Vagina (tissue), 2 donors: ENCODE measurements around the gene RYR2. TPM values are rescaled to one million over a fixed set of nuclear protein-coding genes. Genes with fewer than 3 reads are reported as not detected.
"Not testable (repeated sequence)": the region's sequence is repeated elsewhere in the genome, so short reads cannot be mapped to it uniquely, and the experiment has no call there.

Experiments used
- DNase-seq, 2 donors: peaks; one replicate each; pipeline ENCODE4 v3.0.0-alpha.2; 2017; ENCODE audit errors: extremely low spot score in 2 of 2
- H3K27ac ChIP-seq: fragments of 200-600 bp; sonication (generic); one replicate; pipeline ENCODE4 v1.5.1; 2019
- H3K27me3 ChIP-seq: fragments of 200-600 bp; sonication (generic); one replicate; pipeline ENCODE4 v1.5.1; 2019
- H3K36me3 ChIP-seq, 2 donors: fragments of 200-600 bp; sonication (generic); one replicate each; pipeline ENCODE4 v1.5.1; 2017 to 2019
- H3K4me1 ChIP-seq: fragments of 200-600 bp; sonication (generic); one replicate; pipeline ENCODE4 v1.5.1; 2019
- H3K4me3 ChIP-seq, 2 donors: fragments of 200-600 bp; sonication (generic); 1 replicate in 1 of 2; 2 replicates in 1 of 2; pipeline ENCODE4 v1.5.1; 2016 to 2019
- H3K9me3 ChIP-seq: fragments of 200-600 bp; sonication (generic); one replicate; pipeline ENCODE4 v1.5.1; 2019
- POLR2A ChIP-seq, 2 donors: fragments of 450-650 bp; IDR thresholded peaks; one replicate each; pipeline ENCODE4 v1.6.1; 2017; ENCODE audit warnings: antibody characterized with exemption in 2 of 2, mild to moderate bottlenecking in 2 of 2, moderate library complexity in 2 of 2
- POLR2AphosphoS5 ChIP-seq, 2 donors: sonication (generic); formaldehyde crosslinking; IDR thresholded peaks; one replicate each; pipeline ENCODE4 v1.9.0; 2017; ENCODE audit warnings: antibody characterized with exemption in 2 of 2, mild to moderate bottlenecking in 2 of 2, low read depth in 1 of 2; ENCODE audit not compliant: insufficient read depth in 1 of 2
- intact Hi-C: fragments of 100-400 bp; cut with DNase I; formaldehyde crosslinking; loops from one replicate; pipeline ENCODE4 v1.15.1; 2023
- total RNA-seq: library from RNA; depleted of rRNA; stranded (reverse); fragments of >200 nt; gene quantifications from one replicate; pipeline ENCODE4 v1.2.3, GENCODE V29; 2016
- TF ChIP-seq, protein P1 (sequence below), 3 experiments: fragments of 450-650 bp in 2 of 3; fragments of 200-600 bp in 1 of 3; sonication (generic) in 1 of 3; IDR thresholded peaks; one replicate each; pipeline ENCODE4 v1.5.1; 2017 to 2019; ENCODE audit warnings: antibody characterized with exemption in 3 of 3, mild to moderate bottlenecking in 2 of 3, moderate library complexity in 2 of 3

RYR2 gene
- total RNA-seq, 1 donor from 2014 or later, result 1.5 TPM

DNA sequence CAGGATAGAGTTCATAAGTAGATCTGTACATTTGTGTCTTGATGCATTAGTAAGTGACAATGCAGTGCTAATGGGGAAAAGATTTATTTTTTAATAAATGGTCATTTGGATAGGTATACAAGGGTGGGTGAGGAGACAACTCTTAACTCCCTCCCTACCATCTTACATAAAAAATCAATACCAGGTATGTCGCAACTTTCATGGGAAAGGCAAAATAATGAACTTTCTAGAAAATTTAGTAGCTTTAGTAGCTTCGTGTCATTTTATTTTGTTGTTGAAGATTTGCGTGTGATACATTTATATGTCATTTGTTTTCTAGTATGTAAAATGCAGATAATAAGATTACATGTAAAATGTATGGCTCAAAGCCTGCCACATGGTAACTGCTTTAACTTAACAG is 310.8 kb downstream of the RYR2 start:
- Histone ChIP-seq H3K4me3 (no peak overlapping the region), H3K4me1 (no peaks in the 10 kb centered on the region), H3K27me3 (no peaks in the 10 kb centered on the region), H3K9me3 (no peaks in the 10 kb centered on the region), H3K27ac (no peak overlapping the region), H3K36me3 (no peaks in the 10 kb centered on the region)
- intact Hi-C loops, result loop anchor here (5.0 kb wide), 1 partner anchor 1360 kb away; no protein-coding TSS in a partner anchor
- no peak for DNase-seq
- TF ChIP-seq POLR2A (IDR thresholded peaks at IDR 0.05), result no peak
- TF ChIP-seq, protein P1, sequence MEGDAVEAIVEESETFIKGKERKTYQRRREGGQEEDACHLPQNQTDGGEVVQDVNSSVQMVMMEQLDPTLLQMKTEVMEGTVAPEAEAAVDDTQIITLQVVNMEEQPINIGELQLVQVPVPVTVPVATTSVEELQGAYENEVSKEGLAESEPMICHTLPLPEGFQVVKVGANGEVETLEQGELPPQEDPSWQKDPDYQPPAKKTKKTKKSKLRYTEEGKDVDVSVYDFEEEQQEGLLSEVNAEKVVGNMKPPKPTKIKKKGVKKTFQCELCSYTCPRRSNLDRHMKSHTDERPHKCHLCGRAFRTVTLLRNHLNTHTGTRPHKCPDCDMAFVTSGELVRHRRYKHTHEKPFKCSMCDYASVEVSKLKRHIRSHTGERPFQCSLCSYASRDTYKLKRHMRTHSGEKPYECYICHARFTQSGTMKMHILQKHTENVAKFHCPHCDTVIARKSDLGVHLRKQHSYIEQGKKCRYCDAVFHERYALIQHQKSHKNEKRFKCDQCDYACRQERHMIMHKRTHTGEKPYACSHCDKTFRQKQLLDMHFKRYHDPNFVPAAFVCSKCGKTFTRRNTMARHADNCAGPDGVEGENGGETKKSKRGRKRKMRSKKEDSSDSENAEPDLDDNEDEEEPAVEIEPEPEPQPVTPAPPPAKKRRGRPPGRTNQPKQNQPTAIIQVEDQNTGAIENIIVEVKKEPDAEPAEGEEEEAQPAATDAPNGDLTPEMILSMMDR (IDR thresholded peaks at IDR 0.05), result no peak
- no peak for TF ChIP-seq POLR2AphosphoS5 (IDR thresholded peaks at IDR 0.05; ENCODE audit: insufficient read depth in 1 of 2, low read depth in 1 of 2)

DNA sequence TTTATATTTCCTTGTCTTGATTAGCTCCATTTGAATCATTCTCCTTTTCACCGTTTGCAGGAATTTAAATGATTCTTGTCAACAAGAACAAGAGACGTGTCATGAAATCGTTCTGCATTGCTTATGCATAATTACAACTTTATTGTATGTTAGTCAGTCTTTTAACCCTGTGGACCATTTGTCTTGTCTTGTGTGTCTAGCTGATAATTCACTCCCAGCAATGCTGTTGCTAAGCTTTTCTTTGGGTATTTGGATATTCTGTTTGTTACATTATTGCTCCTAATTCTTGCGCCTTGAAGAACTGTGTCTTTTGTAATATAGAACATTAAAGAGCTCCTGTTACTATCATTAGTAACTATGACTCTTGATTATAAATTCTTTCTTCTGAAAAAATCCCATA is 311.9 kb downstream of the RYR2 start:
- Histone ChIP-seq H3K27ac (no peak overlapping the region), H3K36me3 (no peaks in the 10 kb centered on the region), H3K27me3 (no peaks in the 10 kb centered on the region), H3K9me3 (no peaks in the 10 kb centered on the region), H3K4me3 (no peak overlapping the region), H3K4me1 (no peaks in the 10 kb centered on the region)
- DNase-seq, result no peak
- TF ChIP-seq POLR2AphosphoS5 (IDR thresholded peaks at IDR 0.05; ENCODE audit: insufficient read depth in 1 of 2, low read depth in 1 of 2) (no peak), POLR2A (IDR thresholded peaks at IDR 0.05) (no peak)
- TF ChIP-seq, protein P1 (IDR thresholded peaks at IDR 0.05), result no peak
- intact Hi-C loops, result loop anchor here (5.0 kb wide), 1 partner anchor 1358 kb away; no protein-coding TSS in a partner anchor

DNA sequence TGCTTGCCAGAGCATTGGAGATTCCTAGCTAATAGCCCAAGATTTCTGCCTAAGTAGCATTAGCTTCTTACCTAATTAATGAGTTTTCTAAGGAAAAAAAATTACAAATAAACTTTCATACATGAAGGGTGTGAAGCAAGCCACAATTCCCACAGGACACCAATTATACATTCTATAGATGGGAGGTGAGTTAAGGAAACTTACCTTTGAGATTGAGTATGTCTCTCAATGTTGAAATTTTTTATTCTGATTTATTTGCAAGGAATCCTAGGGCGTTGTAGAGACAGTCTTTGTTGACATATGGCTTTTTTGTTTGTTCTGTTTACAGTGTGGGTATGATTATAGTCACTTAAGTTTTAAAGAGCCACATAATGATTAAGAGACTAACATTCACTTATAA is 313.0 kb downstream of the RYR2 start:
- intact Hi-C loops, result no loop called here
- Histone ChIP-seq H3K27ac (no peak overlapping the region), H3K9me3 (no peaks in the 10 kb centered on the region), H3K27me3 (no peaks in the 10 kb centered on the region), H3K4me3 (no peak overlapping the region), H3K36me3 (no peaks in the 10 kb centered on the region), H3K4me1 (no peaks in the 10 kb centered on the region)
- DNase-seq, result no peak
- TF ChIP-seq POLR2A (IDR thresholded peaks at IDR 0.05), result no peak
- TF ChIP-seq POLR2AphosphoS5 (IDR thresholded peaks at IDR 0.05; ENCODE audit: insufficient read depth in 1 of 2, low read depth in 1 of 2), result no peak

DNA sequence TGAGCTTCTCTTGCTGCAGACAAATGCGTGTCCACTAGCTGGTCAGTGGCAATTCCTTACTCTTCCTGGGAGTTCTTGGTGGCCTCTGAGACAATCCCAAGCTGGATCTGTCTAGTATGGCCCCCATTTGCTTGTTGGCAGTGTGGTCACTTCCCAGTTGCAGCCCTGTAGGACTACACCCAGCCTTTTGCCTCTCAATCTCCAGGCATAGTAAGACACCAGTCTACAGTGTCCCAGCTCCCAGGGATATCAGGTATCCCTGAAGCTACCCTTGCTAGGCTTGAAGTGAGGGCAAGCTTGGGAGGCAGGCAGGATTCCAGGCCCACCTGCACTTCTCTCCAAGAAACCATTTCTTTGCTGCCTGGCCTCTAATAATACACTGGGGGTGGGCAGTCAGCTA is 316.6 kb downstream of the RYR2 start:
- H3K27ac ChIP-seq, result no peak overlapping the region
- no peaks in the 10 kb centered on the region for H3K27me3 ChIP-seq
- no peaks in the 10 kb centered on the region for H3K9me3 ChIP-seq
- no peak for DNase-seq
- no peaks in the 10 kb centered on the region for H3K36me3 ChIP-seq
- no peaks in the 10 kb centered on the region for H3K4me1 ChIP-seq
- intact Hi-C loops, result no loop called here
- H3K4me3 ChIP-seq, result no peak overlapping the region
- no peak for TF ChIP-seq POLR2AphosphoS5 (IDR thresholded peaks at IDR 0.05; ENCODE audit: insufficient read depth in 1 of 2, low read depth in 1 of 2)
- TF ChIP-seq, protein P1 (IDR thresholded peaks at IDR 0.05), result no peak
- no peak for TF ChIP-seq POLR2A (IDR thresholded peaks at IDR 0.05)

DNA sequence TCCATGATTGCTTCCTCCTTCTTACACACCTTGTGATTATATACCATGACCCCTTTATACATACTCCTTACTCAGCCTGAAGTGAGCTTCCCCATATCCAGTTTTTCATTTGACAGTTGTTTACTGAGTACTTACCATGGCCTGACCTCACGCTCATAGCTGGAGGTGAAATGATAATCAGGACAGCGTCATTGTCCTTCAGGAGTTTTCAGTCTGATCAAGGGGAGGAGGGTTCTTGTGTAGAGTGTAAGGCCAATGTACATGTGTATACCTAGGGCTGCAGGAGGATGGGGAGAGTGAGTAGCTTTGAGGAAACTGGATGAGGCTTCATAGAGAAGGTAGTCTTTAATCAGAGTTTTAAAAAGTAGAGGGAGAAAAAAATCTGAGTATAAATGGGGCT is 325.8 kb downstream of the RYR2 start:
- DNase-seq, result no peak
- no peak overlapping the region for H3K27ac ChIP-seq
- H3K4me1 ChIP-seq, result no peaks in the 10 kb centered on the region
- H3K27me3 ChIP-seq, result no peaks in the 10 kb centered on the region
- no peak overlapping the region for H3K4me3 ChIP-seq
- TF ChIP-seq POLR2AphosphoS5 (IDR thresholded peaks at IDR 0.05; ENCODE audit: insufficient read depth in 1 of 2, low read depth in 1 of 2), result no peak
- TF ChIP-seq, protein P1 (IDR thresholded peaks at IDR 0.05), result no peak
- no peak for TF ChIP-seq POLR2A (IDR thresholded peaks at IDR 0.05)
- intact Hi-C loops, result no loop called here
- H3K36me3 ChIP-seq, result no peaks in the 10 kb centered on the region
- no peaks in the 10 kb centered on the region for H3K9me3 ChIP-seq

DNA sequence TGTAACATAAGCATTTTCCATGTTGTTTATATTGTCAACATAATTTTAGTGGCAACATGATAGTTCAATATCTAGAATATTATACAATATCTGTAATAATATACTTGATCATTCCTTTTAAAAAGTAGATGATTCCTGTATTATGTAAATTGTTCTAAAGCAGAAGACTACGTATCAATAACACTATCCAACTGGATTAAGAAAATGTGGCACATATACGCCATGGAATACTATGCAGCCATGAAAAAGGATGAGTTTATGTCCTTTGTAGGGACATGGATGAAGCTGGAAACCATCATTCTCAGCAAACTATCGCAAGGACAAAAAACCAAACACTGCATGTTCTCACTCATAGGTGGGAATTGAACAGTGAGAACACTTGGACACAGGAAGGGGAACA is 329.5 kb downstream of the RYR2 start:
- H3K9me3 ChIP-seq, DNase-seq, intact Hi-C loops, H3K27me3 ChIP-seq, H3K4me1 ChIP-seq, H3K27ac ChIP-seq, H3K36me3 ChIP-seq, H3K4me3 ChIP-seq: not testable (repeated sequence)
